ENCODE data around the gene JAKMIP2.
"Not testable (repeated sequence)": the region's sequence is repeated elsewhere in the genome, so short reads cannot be mapped to it uniquely, and the experiment has no call there.

JAKMIP2 gene

GRCh38 chr5:147782110-147783028 lies at the start of gene JAKMIP2:
JAKMIP2 (minus strand) TSS chr5:147782728; CDS start chr5:147671806, 110,922 bp downstream.
- peak; percentile 77 for DNase-seq (ENCODE audit: low spot score)

GRCh38 chr5:147831465-147831864 lies 48.9 kb upstream of the JAKMIP2 start, which contains the start of gene SPINK1:
SPINK1 (minus strand) TSS chr5:147831671; CDS start chr5:147831577, 94 bp downstream.
- no peak for DNase-seq (ENCODE audit: low spot score)

- no peak for DNase-seq (ENCODE audit: low spot score)
Observed at GRCh38 chr5:147830035-147830434, 47.5 kb upstream of the JAKMIP2 start.

- not testable (repeated sequence) for DNase-seq (ENCODE audit: low spot score)
Observed at GRCh38 chr5:147827017-147827416, 44.5 kb upstream of the JAKMIP2 start.

GRCh38 chr5:147826361-147826760 lies 43.8 kb upstream of the JAKMIP2 start:
- no peak for DNase-seq (ENCODE audit: low spot score)

GRCh38 chr5:147822686-147823491 lies 40.4 kb upstream of the JAKMIP2 start:
- peak; percentile 63 for DNase-seq (ENCODE audit: low spot score)

- not testable (repeated sequence) for DNase-seq (ENCODE audit: low spot score)
Observed at GRCh38 chr5:147822222-147822621, 39.7 kb upstream of the JAKMIP2 start.

GRCh38 chr5:147821766-147822165 lies 39.2 kb upstream of the JAKMIP2 start:
- no peak for DNase-seq (ENCODE audit: low spot score)

- no peak for DNase-seq (ENCODE audit: low spot score)
Observed at GRCh38 chr5:147819261-147819770, 36.8 kb upstream of the JAKMIP2 start.

GRCh38 chr5:147818290-147818689 lies 35.8 kb upstream of the JAKMIP2 start:
- DNase-seq (ENCODE audit: low spot score): no peak

- DNase-seq (ENCODE audit: low spot score): no peak
Observed at GRCh38 chr5:147813696-147814095, 31.2 kb upstream of the JAKMIP2 start.

GRCh38 chr5:147809830-147810666 lies 27.5 kb upstream of the JAKMIP2 start:
- DNase-seq (ENCODE audit: low spot score): no peak

- DNase-seq (ENCODE audit: low spot score): no peak
Observed at GRCh38 chr5:147805030-147805454, 22.5 kb upstream of the JAKMIP2 start.

GRCh38 chr5:147804334-147804733 lies 21.8 kb upstream of the JAKMIP2 start:
- DNase-seq (ENCODE audit: low spot score): no peak

- DNase-seq (ENCODE audit: low spot score): no peak
Observed at GRCh38 chr5:147803926-147804325, 21.4 kb upstream of the JAKMIP2 start.

- not testable (repeated sequence) for DNase-seq (ENCODE audit: low spot score)
Observed at GRCh38 chr5:147803161-147803560, 20.6 kb upstream of the JAKMIP2 start.

- DNase-seq (ENCODE audit: low spot score): no peak
Observed at GRCh38 chr5:147801461-147801860, 18.9 kb upstream of the JAKMIP2 start.

GRCh38 chr5:147800491-147800890 lies 18.0 kb upstream of the JAKMIP2 start:
- no peak for DNase-seq (ENCODE audit: low spot score)

GRCh38 chr5:147796556-147797308 lies 14.2 kb upstream of the JAKMIP2 start:
- DNase-seq (ENCODE audit: low spot score): no peak

- DNase-seq (ENCODE audit: low spot score): no peak
Observed at GRCh38 chr5:147791181-147791580, 8.7 kb upstream of the JAKMIP2 start.

- DNase-seq (ENCODE audit: low spot score): no peak
Observed at GRCh38 chr5:147789820-147790219, 7.3 kb upstream of the JAKMIP2 start.

Data from D341Med (cell line).